Astrocyte (in vitro differentiated cells and primary cell): Measurements from ENCODE around the gene DCDC2C. TPM values are rescaled to one million over a fixed set of nuclear protein-coding genes. Genes with fewer than 3 reads are reported as not detected.

Experiments used
- DNase-seq: peaks from one replicate; pipeline ENCODE4 v3.0.0-alpha.2; 2010; ENCODE audit warnings: low read depth
- FAIRE-seq: peaks from 2 replicates; lab custom pipeline; 2011; peaks lifted over from hg19 to GRCh38; lab: Jason Lieb, UNC
- H2AFZ ChIP-seq: 2 replicates; pipeline ENCODE4 v1.6.0; 2012; ENCODE audit warnings: low read depth, low read length, inconsistent platforms
- H3K27ac ChIP-seq: 2 replicates; pipeline ENCODE4 v1.5.1; 2011; ENCODE audit warnings: low read depth, low read length, inconsistent platforms
- H3K27me3 ChIP-seq: 2 replicates; pipeline ENCODE4 v1.6.0; 2011; ENCODE audit warnings: low read length, inconsistent platforms; ENCODE audit not compliant: insufficient read depth
- H3K36me3 ChIP-seq: 2 replicates; pipeline ENCODE4 v1.5.1; 2011; ENCODE audit warnings: low read length, inconsistent platforms; ENCODE audit not compliant: insufficient read depth
- H3K4me1 ChIP-seq: 2 replicates; pipeline ENCODE4 v1.5.1; 2011; ENCODE audit warnings: low read length, inconsistent platforms; ENCODE audit not compliant: insufficient read depth
- H3K4me2 ChIP-seq: 2 replicates; pipeline ENCODE4 v1.6.0; 2012; ENCODE audit warnings: low read length, inconsistent platforms
- H3K4me3 ChIP-seq: 2 replicates; pipeline ENCODE4 v1.5.1; 2011; ENCODE audit warnings: low read depth, mild to moderate bottlenecking, low read length, inconsistent platforms; ENCODE audit not compliant: insufficient read depth
- H3K79me2 ChIP-seq: 2 replicates; pipeline ENCODE4 v1.6.0; 2012; ENCODE audit warnings: mild to moderate bottlenecking, low read length, inconsistent platforms; ENCODE audit not compliant: insufficient read depth
- H3K9ac ChIP-seq: 2 replicates; pipeline ENCODE4 v1.6.0; 2012; ENCODE audit warnings: mild to moderate bottlenecking, low read length, inconsistent platforms
- H3K9me3 ChIP-seq: 2 replicates; pipeline ENCODE4 v1.5.1; 2012; ENCODE audit warnings: low read depth, mild to moderate bottlenecking, low read length, inconsistent platforms; ENCODE audit not compliant: insufficient read depth
- H4K20me1 ChIP-seq: 2 replicates; pipeline ENCODE4 v1.6.0; 2012; ENCODE audit warnings: low read length, inconsistent platforms; ENCODE audit not compliant: insufficient read depth
- H3K27ac Mint-ChIP-seq: one replicate; pipeline ENCODE4 v1.8.0; 2021; ENCODE audit warnings: mild to moderate bottlenecking, mixed read lengths; ENCODE audit not compliant: unreplicated experiment
- H3K27me3 Mint-ChIP-seq: one replicate; pipeline ENCODE4 v1.8.0; 2021; ENCODE audit warnings: low read depth, mixed read lengths; ENCODE audit not compliant: unreplicated experiment
- H3K36me3 Mint-ChIP-seq: one replicate; pipeline ENCODE4 v1.8.0; 2021; ENCODE audit warnings: low read depth, mixed read lengths; ENCODE audit not compliant: unreplicated experiment
- H3K4me1 Mint-ChIP-seq: one replicate; pipeline ENCODE4 v1.8.0; 2021; ENCODE audit warnings: low read depth, mixed read lengths; ENCODE audit not compliant: unreplicated experiment
- H3K4me3 Mint-ChIP-seq: one replicate; pipeline ENCODE4 v1.8.0; 2021; ENCODE audit warnings: mild to moderate bottlenecking, moderate library complexity, mixed read lengths; ENCODE audit not compliant: unreplicated experiment
- H3K9me3 Mint-ChIP-seq: one replicate; pipeline ENCODE4 v1.8.0; 2021; ENCODE audit warnings: mild to moderate bottlenecking, mixed read lengths; ENCODE audit not compliant: unreplicated experiment
- CTCF ChIP-seq: IDR thresholded peaks from 2 replicates; pipeline ENCODE4 v1.5.1; 2011; ENCODE audit warnings: low read depth, mild to moderate bottlenecking, inconsistent platforms, low read length, moderate library complexity; ENCODE audit not compliant: insufficient read depth
- EZH2 ChIP-seq: IDR thresholded peaks from 2 replicates; pipeline ENCODE4 v1.6.1; 2012; ENCODE audit warnings: mild to moderate bottlenecking, low read length, inconsistent platforms; ENCODE audit not compliant: insufficient read depth
- total RNA-seq: library from RNA; stranded (reverse); gene quantifications from 2 replicates; pipeline ENCODE4 v1.2.1, GENCODE V29; 2021

Gene DCDC2C
- total RNA-seq, 1 donor from 2014 or later, result not detected

- FAIRE-seq (no peak), DNase-seq (no peak)
- H3K27ac Mint-ChIP-seq, result no peak overlapping the region
- H3K36me3 Mint-ChIP-seq, result no peaks in the 10 kb centered on the region
- no peak for TF ChIP-seq CTCF
- TF ChIP-seq EZH2, result no peak
- Histone ChIP-seq H3K27ac (no peak overlapping the region), H3K4me1 (peaks cover 11% of the 10 kb centered on the region), H4K20me1 (no peaks in the 10 kb centered on the region), H3K79me2 (no peaks in the 10 kb centered on the region), H3K4me2 (no peak overlapping the region), H3K9me3 (no peaks in the 10 kb centered on the region), H3K27me3 (no peaks in the 10 kb centered on the region), H3K36me3 (no peaks in the 10 kb centered on the region), H3K9ac (no peak overlapping the region), H3K4me3 (no peak overlapping the region), H2AFZ (no peak overlapping the region)
- no peak overlapping the region for H3K4me3 Mint-ChIP-seq
- no peaks in the 10 kb centered on the region for H3K4me1 Mint-ChIP-seq
- peaks cover 20% of the 10 kb centered on the region for H3K27me3 Mint-ChIP-seq
- peaks cover 2% of the 10 kb centered on the region for H3K9me3 Mint-ChIP-seq
Measured at GRCh38 chr2:3755277-3755676, 51.9 kb downstream of the DCDC2C start.

- no peaks in the 10 kb centered on the region for H3K36me3 ChIP-seq
- no peaks in the 10 kb centered on the region for H3K79me2 ChIP-seq
- DNase-seq (no peak), FAIRE-seq (no peak)
- no peaks in the 10 kb centered on the region for H4K20me1 ChIP-seq
- Mint-ChIP-seq H3K27ac (no peak overlapping the region), H3K27me3 (peaks cover 20% of the 10 kb centered on the region), H3K4me3 (no peak overlapping the region), H3K36me3 (no peaks in the 10 kb centered on the region), H3K4me1 (no peaks in the 10 kb centered on the region), H3K9me3 (peaks cover 2% of the 10 kb centered on the region)
- TF ChIP-seq CTCF, result no peak
- TF ChIP-seq EZH2, result no peak
- no peaks in the 10 kb centered on the region for H3K27me3 ChIP-seq
- peaks cover 11% of the 10 kb centered on the region for H3K4me1 ChIP-seq
- no peak overlapping the region for H2AFZ ChIP-seq
- H3K27ac ChIP-seq, result no peak overlapping the region
- H3K4me3 ChIP-seq, result no peak overlapping the region
- no peaks in the 10 kb centered on the region for H3K9me3 ChIP-seq
- no peak overlapping the region for H3K9ac ChIP-seq
- H3K4me2 ChIP-seq, result no peak overlapping the region
Measured at GRCh38 chr2:3756306-3756705, 52.9 kb downstream of the DCDC2C start.

- H3K27ac Mint-ChIP-seq, result no peak overlapping the region
- DNase-seq, result no peak
- no peak overlapping the region for H3K9ac ChIP-seq
- no peaks in the 10 kb centered on the region for H3K36me3 Mint-ChIP-seq
- H2AFZ ChIP-seq, result no peak overlapping the region
- H3K27me3 ChIP-seq, result no peaks in the 10 kb centered on the region
- H3K4me1 Mint-ChIP-seq, result no peaks in the 10 kb centered on the region
- H3K4me1 ChIP-seq, result peaks cover 11% of the 10 kb centered on the region
- H3K79me2 ChIP-seq, result no peaks in the 10 kb centered on the region
- no peak overlapping the region for H3K27ac ChIP-seq
- H3K9me3 Mint-ChIP-seq, result peaks cover 8% of the 10 kb centered on the region
- H3K4me3 ChIP-seq, result no peak overlapping the region
- H4K20me1 ChIP-seq, result no peaks in the 10 kb centered on the region
- TF ChIP-seq EZH2, result no peak
- TF ChIP-seq CTCF, result no peak
- H3K4me3 Mint-ChIP-seq, result no peak overlapping the region
- no peaks in the 10 kb centered on the region for H3K36me3 ChIP-seq
- FAIRE-seq, result no peak
- peak overlapping the region; percentile 57 for H3K4me2 ChIP-seq
- peaks cover 14% of the 10 kb centered on the region for H3K27me3 Mint-ChIP-seq
- H3K9me3 ChIP-seq, result no peaks in the 10 kb centered on the region
Measured at GRCh38 chr2:3758906-3759305, 55.5 kb downstream of the DCDC2C start.
